ENCODE measurements around the gene TIGAR.

Gene TIGAR

DNA sequence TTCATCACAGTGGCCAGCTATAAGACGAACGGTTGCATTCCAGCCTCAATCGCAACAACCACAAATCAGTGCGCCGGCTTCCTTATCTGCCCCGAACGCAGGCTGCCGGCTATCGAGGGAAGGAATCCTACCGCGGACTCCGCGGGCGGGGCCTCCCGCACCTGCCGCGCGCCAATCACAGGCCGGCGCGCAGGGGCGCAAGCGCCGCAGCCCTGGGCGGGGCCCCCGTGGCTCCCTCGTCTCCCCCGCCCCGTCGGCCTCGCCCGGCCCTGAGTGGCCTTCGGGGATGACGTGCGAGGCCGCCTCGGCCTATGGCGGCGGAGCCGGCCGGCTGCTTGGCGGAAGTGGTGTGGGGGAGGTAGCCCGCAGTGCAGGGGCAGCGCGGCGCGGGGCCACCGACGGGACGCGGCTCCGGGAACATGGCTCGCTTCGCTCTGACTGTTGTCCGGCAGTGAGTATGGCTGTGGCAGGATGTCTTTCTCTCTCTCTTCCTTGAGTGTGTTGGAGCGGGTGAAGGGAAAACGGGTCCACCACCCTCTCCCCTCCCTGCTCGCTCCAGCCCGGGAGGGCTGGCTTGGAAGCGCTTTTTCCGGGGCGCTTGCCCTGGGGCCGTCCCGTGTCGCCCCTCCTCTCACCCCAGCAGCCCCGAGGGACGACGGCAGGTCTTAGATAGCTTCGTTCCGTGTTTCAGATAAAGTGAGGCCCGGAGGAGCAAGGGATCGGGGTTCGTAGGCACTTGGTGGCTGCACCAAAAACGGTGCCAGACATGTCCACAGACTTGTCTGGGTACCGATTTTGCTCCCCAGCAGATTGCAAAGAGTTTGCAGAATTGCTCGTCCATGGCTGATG, at the start of gene TIGAR:
Gene TIGAR, plus strand, starts transcription at position 361 of the 849 bp plus-strand sequence. Its CDS starts 59 bp downstream, at position 420.
- DNase-seq = peak; percentile 73 to 91

DNA sequence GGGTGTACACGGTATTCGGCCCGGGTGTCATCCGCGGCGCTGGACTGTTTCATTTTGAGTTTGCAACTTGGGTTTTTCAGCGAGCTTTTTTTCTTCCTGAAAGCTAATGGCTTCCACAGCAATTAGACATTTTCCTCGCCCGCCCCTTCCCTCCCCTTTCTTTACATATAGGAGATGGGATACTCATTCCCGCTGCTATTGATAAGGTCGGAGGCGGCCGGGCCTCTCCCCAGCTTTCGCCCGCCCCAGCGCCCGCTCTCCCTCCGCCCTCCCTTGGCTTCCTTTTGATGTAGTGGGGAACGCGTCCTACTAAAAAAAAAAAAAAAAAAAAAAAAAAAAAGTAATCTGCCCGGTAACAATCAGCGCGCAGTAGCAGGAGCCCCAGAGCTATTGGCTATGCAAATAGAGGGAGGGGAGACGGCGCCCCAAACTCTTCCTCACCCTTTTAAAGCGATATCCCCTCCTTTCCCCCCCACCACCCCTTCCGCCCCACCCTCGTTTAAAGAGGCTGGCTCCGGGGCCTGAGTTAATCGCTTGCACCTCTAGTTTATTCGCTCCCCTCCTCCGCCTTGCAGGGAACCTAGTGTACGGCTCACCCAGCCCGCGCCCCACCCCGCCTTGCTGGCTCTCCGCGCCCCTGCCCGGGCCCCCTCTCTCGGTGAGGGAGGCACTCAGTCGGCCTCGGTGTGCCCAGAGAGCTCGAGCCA, 49.1 kb upstream of the TIGAR start:
- DNase-seq = peak; percentile 51 to 57

GRCh38 chr12:4272424-4273272, 48.4 kb upstream of the TIGAR start:
- DNase-seq = peak; percentile 16 to 53

DNA sequence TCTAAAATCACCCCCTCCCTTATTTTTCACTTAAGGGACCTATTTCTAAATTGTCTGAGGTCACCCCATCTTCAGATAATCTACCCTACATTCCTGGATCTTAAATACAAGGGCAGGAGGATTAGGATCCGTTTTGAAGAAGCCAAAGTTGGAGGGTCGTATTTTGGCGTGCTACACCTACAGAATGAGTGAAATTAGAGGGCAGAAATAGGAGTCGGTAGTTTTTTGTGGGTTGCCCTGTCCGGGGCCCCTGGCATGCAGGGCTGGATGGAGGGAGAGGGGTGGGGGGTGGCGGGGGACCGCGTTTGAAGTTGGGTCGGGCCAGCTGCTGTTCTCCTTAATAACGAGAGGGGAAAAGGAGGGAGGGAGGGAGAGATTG, 47.8 kb upstream of the TIGAR start:
- no peak for DNase-seq

DNA sequence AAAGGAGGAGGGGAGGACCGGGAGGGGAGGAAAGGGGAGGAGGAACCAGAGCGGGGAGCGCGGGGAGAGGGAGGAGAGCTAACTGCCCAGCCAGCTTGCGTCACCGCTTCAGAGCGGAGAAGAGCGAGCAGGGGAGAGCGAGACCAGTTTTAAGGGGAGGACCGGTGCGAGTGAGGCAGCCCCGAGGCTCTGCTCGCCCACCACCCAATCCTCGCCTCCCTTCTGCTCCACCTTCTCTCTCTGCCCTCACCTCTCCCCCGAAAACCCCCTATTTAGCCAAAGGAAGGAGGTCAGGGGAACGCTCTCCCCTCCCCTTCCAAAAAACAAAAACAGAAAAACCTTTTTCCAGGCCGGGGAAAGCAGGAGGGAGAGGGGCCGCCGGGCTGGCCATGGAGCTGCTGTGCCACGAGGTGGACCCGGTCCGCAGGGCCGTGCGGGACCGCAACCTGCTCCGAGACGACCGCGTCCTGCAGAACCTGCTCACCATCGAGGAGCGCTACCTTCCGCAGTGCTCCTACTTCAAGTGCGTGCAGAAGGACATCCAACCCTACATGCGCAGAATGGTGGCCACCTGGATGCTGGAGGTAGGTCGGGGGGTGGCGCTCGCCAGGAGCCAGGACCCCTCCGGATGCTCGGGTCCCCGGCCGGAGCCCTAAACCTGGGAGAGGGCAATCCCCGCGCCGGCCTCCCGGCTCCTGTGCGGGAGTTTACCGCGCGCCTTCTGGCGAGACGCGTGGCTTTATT, 47.2 kb upstream of the TIGAR start, which contains the start of gene CCND2:
Gene CCND2, plus strand, starts transcription at position 111 of the 744 bp plus-strand sequence. Its CDS starts 279 bp downstream, at position 390.
- DNase-seq = peak; percentile 65 to 83

DNA sequence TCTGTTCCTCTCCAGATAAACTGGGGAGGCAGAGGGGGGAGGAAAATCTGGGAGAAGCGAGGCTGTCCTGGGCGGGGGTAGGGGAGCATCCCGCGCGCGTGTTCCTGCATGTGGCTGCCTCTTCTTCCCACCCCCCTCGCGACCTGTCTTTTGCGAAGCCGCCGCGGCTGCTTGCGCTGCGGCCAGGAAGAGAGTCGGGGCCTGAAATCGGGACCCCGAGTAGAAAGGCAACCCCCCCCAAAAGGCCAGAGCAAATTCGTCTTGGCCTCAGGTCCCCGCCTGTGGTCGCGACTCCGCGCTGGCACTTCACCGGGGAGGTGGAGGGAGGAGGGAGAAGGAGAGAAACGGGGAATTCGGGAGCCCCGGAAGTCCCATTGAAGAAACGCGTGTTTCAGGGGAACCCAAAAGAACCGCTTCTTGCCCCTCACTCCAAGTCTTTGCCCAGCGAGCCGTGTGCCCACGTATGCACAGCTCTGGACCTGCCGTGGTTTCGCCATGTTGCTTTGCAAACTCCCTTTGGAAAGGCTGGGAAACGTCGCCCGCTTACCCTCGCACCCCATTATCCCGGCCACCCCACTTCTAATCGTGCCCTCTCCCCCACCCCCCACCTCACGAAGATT, 46.5 kb upstream of the TIGAR start:
- DNase-seq = no peak

GRCh38 chr12:4275016-4275869, 45.8 kb upstream of the TIGAR start:
- no peak for DNase-seq

- DNase-seq = no peak
These were observed 45.1 kb upstream of the TIGAR start for GRCh38 chr12:4275870-4276301.

- DNase-seq = peak; percentile 53 to 75
These were observed 44.3 kb upstream of the TIGAR start for GRCh38 chr12:4276524-4277204.

DNA sequence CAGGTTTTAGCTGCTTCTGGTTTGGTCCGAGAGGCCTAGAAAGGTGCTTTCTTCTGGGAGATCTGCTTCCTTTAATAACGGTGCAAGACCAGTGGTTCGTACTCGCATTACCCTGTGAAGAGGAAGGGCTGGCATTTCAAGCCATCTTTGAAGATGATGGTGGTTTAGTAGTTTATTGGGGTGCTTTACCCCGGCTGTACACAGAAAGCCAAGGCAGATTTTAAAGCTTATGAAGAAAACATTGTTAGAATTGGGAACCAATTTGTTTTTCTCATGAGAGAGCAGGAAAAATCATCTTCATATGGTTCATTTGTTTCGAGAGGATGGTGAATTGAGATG, 43.8 kb upstream of the TIGAR start:
- DNase-seq = no peak

- DNase-seq = no peak
These were observed 43.2 kb upstream of the TIGAR start for GRCh38 chr12:4277857-4278256.

DNA sequence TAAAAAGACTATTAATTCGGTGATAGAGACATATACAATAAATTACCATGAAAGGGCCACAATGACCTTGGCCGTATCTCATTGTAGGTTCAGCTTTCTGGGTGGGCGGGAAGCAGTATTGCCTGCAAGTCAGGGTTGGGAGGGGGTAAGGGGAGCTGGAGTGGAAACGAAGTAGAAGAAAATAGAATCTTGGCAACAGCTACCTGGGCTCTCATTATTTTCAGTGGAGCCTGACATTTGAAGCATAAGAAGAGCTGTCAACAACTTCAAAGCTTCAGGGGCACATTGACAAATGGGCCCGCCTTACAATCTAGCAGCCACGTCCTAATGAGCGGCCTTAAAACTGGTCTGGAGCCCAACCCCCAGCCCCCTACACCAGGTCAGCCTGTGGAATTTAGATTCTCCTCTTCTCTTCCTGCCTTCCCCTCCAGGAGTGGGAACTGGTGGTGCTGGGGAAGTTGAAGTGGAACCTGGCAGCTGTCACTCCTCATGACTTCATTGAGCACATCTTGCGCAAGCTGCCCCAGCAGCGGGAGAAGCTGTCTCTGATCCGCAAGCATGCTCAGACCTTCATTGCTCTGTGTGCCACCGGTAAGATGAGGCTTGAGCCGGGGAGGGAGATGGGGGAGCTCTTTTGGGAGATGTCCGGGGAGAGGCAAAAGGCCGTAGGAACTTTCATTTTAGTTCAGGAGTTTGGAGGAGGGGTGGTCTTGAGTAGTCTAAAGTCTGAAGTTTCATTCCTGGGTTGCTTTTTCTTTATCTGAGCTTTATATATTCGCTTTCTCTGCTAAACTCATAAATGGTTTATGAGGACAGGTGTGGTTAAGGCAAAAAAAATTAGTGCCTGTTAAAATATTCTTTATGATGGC, 42.5 kb upstream of the TIGAR start:
- DNase-seq = peak in 1 of 2 experiments; percentile 70

GRCh38 chr12:4279198-4279690, 41.8 kb upstream of the TIGAR start:
- DNase-seq = no peak

DNA sequence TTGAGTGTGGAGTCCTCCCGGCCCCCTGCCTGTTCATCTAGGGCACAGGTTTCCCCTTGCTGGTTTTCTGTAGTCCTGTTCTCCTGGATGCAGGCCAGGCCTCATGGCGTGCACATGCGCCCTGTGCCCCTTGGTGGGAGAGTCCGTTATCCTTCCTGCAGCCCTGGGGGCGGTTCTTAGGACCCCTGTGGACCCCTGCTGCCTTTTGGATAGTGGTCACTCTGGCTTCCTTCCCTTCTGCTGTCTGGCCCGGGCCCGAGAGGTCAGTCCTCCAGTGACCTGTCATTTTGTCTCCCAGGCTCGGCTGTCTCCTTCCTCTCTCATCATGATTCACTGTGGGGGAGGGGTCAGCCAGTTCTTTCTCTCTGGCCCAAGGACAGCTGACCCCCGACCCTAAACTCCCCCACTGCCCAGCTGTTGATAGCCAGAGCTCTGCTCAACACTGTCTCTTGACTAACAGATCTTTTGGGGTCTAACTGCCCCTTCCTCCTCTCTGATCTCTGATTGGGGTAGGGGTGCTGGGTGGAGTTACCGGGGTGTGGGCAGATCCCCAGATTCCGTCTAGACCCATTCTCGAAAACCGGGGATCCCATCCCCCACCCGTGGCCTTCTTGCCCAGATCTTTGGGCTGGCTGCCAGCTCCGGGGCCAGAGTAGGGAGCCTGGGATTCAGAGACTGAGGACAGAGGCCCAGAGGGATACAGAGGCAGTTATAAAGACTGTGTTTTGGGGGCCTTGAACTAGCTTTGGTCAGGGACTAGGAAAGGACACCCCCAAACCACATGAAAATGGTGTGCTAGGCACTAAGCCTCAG, 40.5 kb upstream of the TIGAR start:
- no peak for DNase-seq

- no peak for DNase-seq
These were observed 39.8 kb upstream of the TIGAR start for GRCh38 chr12:4281173-4281654.

GRCh38 chr12:4282103-4282891, 38.7 kb upstream of the TIGAR start:
- DNase-seq = no peak

DNA sequence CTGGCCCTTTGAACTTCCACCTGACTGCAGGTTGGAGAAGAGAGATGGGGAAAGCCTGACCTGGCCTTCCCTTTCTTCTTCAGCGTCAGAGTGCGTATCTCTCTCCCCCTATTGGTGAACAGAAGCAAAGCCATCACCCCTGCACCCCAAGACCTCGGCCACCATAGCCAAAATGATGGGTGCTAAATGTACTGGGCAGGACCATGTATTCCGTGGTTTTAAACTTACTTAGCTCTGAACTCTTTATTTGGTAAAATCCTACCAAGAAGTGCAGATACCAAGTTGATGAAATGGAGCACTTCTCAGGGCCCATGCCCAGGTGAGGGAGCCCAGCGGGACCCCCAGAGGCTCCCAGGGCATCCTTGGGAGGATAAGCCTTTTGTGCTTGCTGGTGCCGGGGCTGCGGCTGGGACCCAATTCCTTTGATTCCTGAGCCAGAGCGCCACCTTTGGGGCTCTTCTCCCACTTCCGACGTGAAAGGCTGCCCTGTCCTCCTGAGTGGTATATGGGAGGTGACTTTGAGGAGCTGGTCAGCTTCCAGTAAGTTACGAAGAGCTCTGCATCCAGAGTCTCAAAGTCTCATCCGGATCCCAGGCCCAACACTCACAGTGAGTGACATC, 38.0 kb upstream of the TIGAR start:
- DNase-seq = no peak

Measured in NCI-H524 (cell line).